Measurements from ENCODE around the gene AEN.

GRCh38 chr15:88613074-88613944 lies 7.8 kb upstream of the AEN start:
- no peak for TF ChIP-seq EZH2 (IDR thresholded peaks at IDR 0.05)
- TF ChIP-seq POLR2AphosphoS5 (IDR thresholded peaks at IDR 0.05; ENCODE audit: borderline replicate concordance, low read depth, low read length): no peak
- TF ChIP-seq FOXP2 (optimal IDR thresholded peaks at IDR 0.05; ENCODE audit: control extremely low read depth, extremely low read length, insufficient read depth): no peak
